HG03196 (cell line): ENCODE measurements around the gene GSE1.

Source experiments
- ATAC-seq: cut with Tn5 transposase; IDR thresholded peaks from one replicate; pipeline ENCODE4 v1.9.1; 2021; ENCODE audit not compliant: unreplicated experiment

The GSE1 gene

GRCh38 chr16:85717393-85718152 lies 104.5 kb downstream of the GSE1 start:
- no peak for ATAC-seq

GRCh38 chr16:85718153-85718477 lies 105.0 kb downstream of the GSE1 start:
- no peak for ATAC-seq

GRCh38 chr16:85718682-85719081 lies 105.6 kb downstream of the GSE1 start:
- no peak for ATAC-seq

- no peak for ATAC-seq
These were observed 106.6 kb downstream of the GSE1 start for GRCh38 chr16:85719605-85720301.

- ATAC-seq, result no peak
These were observed 107.1 kb downstream of the GSE1 start for GRCh38 chr16:85720302-85720637.

- ATAC-seq, result no peak
These were observed 109.2 kb downstream of the GSE1 start for GRCh38 chr16:85722128-85722893.

- ATAC-seq, result no peak
These were observed 111.2 kb downstream of the GSE1 start for GRCh38 chr16:85724126-85724879.

- ATAC-seq, result no peak
These were observed 111.8 kb downstream of the GSE1 start for GRCh38 chr16:85724936-85725335.
